ENCODE data around the gene CHERP. TPM values are rescaled to one million over a fixed set of nuclear protein-coding genes. Genes with fewer than 3 reads are reported as not detected.
A peak's percentile ranks its signal among the peaks of the same experiment; 100 is the strongest.

CHERP gene, protein sequence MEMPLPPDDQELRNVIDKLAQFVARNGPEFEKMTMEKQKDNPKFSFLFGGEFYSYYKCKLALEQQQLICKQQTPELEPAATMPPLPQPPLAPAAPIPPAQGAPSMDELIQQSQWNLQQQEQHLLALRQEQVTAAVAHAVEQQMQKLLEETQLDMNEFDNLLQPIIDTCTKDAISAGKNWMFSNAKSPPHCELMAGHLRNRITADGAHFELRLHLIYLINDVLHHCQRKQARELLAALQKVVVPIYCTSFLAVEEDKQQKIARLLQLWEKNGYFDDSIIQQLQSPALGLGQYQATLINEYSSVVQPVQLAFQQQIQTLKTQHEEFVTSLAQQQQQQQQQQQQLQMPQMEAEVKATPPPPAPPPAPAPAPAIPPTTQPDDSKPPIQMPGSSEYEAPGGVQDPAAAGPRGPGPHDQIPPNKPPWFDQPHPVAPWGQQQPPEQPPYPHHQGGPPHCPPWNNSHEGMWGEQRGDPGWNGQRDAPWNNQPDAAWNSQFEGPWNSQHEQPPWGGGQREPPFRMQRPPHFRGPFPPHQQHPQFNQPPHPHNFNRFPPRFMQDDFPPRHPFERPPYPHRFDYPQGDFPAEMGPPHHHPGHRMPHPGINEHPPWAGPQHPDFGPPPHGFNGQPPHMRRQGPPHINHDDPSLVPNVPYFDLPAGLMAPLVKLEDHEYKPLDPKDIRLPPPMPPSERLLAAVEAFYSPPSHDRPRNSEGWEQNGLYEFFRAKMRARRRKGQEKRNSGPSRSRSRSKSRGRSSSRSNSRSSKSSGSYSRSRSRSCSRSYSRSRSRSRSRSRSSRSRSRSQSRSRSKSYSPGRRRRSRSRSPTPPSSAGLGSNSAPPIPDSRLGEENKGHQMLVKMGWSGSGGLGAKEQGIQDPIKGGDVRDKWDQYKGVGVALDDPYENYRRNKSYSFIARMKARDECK
- 6.1 and 7.8 TPM in 2 replicates for total RNA-seq
- polyA plus RNA-seq: 38.7 and 40.2 TPM in 2 replicates

DNA sequence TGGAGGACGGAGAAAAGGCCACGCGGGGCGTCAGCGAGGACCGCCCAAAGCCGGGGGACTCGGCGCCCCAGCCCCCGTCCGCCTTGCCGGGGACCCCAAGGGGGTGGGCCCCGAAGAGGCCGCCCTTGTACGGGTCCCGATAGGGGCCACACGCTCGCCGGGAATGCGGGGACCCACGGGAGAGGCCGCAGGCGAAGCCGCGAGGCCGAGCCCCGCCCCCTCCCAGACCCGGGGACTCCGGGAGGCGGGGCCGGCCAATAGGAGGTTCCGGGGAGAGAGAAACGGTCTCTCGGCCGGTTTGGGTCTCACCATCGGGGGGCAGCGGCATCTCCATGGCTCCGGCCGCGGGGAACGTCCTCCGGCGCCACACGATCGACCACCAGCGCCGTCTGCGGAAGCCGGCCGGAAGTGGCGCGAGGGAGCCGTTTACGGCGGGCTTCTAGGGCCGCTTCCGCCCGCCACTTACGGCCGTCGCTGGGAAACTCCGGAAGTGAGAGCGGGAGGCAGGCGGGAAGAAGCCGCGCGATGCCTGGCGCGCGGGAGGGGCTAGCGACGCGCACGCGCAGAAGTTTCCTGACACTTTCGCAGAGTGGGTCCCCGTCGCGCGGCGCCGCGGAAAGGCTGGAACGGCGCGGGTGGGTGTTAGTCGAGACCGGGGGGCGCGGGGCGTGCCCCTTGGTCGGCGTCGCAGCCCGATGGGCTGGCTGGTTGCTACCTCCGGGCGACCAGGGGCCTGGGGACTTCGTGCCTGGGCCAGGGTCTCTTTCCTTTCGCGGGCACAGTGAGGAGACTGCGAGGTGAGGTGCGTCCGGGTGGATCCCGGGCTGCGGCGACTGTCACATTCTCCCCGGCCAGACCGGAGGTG, at the start of gene CHERP:
CHERP (minus strand) TSS at position 393 of the 865 bp plus-strand sequence; CDS start at position 334, 59 bp downstream.
- H3K4me2 ChIP-seq: peak within 1 kb of the TSS; percentile 96
- peak; percentile 99 for DNase-seq (ENCODE audit: low spot score)
- peaks cover 14% of the 10 kb centered on the region for H3K4me1 ChIP-seq (ENCODE audit: insufficient read depth)
- WGBS (ENCODE audit: low lambda C conversion rate, missing lambda C conversion rate): under 1% methylated on average over 84 of the region's 108 CpGs
- no peaks in the 10 kb centered on the region for H3K9me2 ChIP-seq (replicated peaks; ENCODE audit: insufficient read depth)
- no peaks in the 10 kb centered on the region for H3K27me3 ChIP-seq
- H3K27ac ChIP-seq: peak within 1 kb of the TSS; percentile 90
- H3K79me2 ChIP-seq: peaks cover 71% of the 10 kb centered on the region
- no peaks in the 10 kb centered on the region for H3K9me3 ChIP-seq (ENCODE audit: low read depth)
- H3K36me3 ChIP-seq (replicated peaks; ENCODE audit: insufficient read depth, low read depth): no peaks in the 10 kb centered on the region
- H3K4me3 ChIP-seq: peak within 1 kb of the TSS; percentile 83
- TF ChIP-seq, protein P1, sequence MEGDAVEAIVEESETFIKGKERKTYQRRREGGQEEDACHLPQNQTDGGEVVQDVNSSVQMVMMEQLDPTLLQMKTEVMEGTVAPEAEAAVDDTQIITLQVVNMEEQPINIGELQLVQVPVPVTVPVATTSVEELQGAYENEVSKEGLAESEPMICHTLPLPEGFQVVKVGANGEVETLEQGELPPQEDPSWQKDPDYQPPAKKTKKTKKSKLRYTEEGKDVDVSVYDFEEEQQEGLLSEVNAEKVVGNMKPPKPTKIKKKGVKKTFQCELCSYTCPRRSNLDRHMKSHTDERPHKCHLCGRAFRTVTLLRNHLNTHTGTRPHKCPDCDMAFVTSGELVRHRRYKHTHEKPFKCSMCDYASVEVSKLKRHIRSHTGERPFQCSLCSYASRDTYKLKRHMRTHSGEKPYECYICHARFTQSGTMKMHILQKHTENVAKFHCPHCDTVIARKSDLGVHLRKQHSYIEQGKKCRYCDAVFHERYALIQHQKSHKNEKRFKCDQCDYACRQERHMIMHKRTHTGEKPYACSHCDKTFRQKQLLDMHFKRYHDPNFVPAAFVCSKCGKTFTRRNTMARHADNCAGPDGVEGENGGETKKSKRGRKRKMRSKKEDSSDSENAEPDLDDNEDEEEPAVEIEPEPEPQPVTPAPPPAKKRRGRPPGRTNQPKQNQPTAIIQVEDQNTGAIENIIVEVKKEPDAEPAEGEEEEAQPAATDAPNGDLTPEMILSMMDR (IDR thresholded peaks at IDR 0.05; ENCODE audit: poor library complexity): no peak
- no peak for TF ChIP-seq EZH2 (IDR thresholded peaks at IDR 0.05; ENCODE audit: borderline replicate concordance)
- TF ChIP-seq EZH2phosphoT487 (IDR thresholded peaks at IDR 0.05; ENCODE audit: low read depth, severe bottlenecking, unreplicated experiment): no peak
- H4K20me1 ChIP-seq (ENCODE audit: insufficient read depth, poor library complexity, severe bottlenecking): peaks cover 20% of the 10 kb centered on the region
- peak within 1 kb of the TSS; percentile 70 for H2AFZ ChIP-seq

DNA sequence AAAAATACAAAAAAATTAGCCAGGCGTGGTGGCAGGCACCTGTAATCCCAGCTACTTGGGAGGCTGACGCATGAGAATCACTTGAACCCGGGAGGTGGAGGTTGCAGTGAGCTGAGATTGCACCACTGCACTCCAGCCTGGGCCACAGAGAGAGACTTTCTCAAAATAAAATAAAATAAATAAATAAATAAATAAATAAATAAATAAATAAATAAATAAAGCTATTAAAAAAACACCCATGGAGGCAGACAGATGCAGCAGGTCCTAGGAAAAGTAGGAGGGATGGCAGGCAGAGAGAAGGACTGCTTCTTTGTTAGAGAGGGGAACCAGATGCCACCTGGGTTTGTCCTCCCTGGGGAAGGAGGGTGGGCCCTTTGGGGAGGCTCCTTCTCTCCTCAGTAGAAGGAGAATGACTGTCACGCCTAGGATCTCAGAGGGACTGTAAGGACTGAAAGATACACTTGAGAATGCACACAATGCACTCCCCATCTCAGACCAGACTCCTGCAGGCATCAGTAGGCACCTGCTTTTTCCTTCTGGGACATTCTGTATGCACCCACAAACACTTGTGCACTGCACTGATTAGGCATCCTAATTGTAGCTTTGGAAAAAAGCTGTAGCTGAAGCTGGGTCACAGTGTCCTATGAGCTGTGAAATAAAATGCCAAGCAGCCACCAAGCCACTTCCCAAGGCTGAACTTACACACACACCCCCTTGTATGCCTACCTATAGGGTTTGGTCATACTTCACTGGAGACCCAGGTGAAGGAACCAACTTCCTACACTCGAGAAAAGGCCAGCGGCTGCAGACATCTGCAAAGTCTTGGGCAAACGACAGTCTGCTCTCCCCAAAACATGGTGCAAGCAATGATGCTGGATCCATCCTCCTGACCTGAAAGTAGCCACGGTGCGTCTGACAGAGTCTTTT, 48.9 kb upstream of the CHERP start:
- TF ChIP-seq EZH2 (IDR thresholded peaks at IDR 0.05; ENCODE audit: borderline replicate concordance): no peak
- TF ChIP-seq EZH2phosphoT487 (IDR thresholded peaks at IDR 0.05; ENCODE audit: low read depth, severe bottlenecking, unreplicated experiment): no peak
- no peak overlapping the region for H2AFZ ChIP-seq
- H3K9me3 ChIP-seq (ENCODE audit: low read depth): no peaks in the 10 kb centered on the region
- peaks cover 100% of the 10 kb centered on the region for H3K79me2 ChIP-seq
- H3K4me1 ChIP-seq (ENCODE audit: insufficient read depth): peaks cover 20% of the 10 kb centered on the region
- H3K4me3 ChIP-seq: no peak overlapping the region
- no peak for DNase-seq (ENCODE audit: low spot score)
- no peak overlapping the region for H3K27ac ChIP-seq
- H3K36me3 ChIP-seq (replicated peaks; ENCODE audit: insufficient read depth, low read depth): no peaks in the 10 kb centered on the region
- no peak overlapping the region for H3K4me2 ChIP-seq
- H3K27me3 ChIP-seq: no peaks in the 10 kb centered on the region
- no peaks in the 10 kb centered on the region for H3K9me2 ChIP-seq (replicated peaks; ENCODE audit: insufficient read depth)
- WGBS (ENCODE audit: low lambda C conversion rate, missing lambda C conversion rate): 92% methylated on average over 9 of the region's 9 CpGs
- H4K20me1 ChIP-seq (ENCODE audit: insufficient read depth, poor library complexity, severe bottlenecking): peaks cover 99% of the 10 kb centered on the region

DNA sequence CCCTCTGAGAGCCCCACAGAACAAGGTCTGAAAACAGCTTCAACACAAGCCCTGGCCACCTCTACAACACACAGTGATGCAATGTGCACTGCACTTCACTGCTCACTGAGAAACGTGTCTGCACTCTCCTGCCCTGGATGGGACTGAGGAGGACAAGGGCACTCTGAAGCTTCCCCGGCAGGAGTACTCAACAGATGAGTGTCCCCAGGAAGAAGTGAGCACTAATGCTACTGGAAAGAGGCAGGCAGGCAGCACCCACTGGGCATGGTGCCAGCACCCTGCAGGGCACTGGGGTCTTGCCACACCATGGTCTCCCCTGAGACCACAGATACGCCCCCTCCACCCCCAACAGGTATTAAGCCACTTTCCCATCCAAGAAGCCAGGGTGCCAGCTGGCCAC, 47.7 kb upstream of the CHERP start:
- no peak overlapping the region for H3K4me2 ChIP-seq
- TF ChIP-seq EZH2 (IDR thresholded peaks at IDR 0.05; ENCODE audit: borderline replicate concordance) (no peak), EZH2phosphoT487 (IDR thresholded peaks at IDR 0.05; ENCODE audit: low read depth, severe bottlenecking, unreplicated experiment) (no peak)
- TF ChIP-seq, protein P1 (IDR thresholded peaks at IDR 0.05; ENCODE audit: poor library complexity): no peak
- peaks cover 23% of the 10 kb centered on the region for H3K4me1 ChIP-seq (ENCODE audit: insufficient read depth)
- no peak overlapping the region for H2AFZ ChIP-seq
- H4K20me1 ChIP-seq (ENCODE audit: insufficient read depth, poor library complexity, severe bottlenecking): peaks cover 98% of the 10 kb centered on the region
- no peak overlapping the region for H3K4me3 ChIP-seq
- DNase-seq (ENCODE audit: low spot score): no peak
- no peaks in the 10 kb centered on the region for H3K9me2 ChIP-seq (replicated peaks; ENCODE audit: insufficient read depth)
- no peaks in the 10 kb centered on the region for H3K9me3 ChIP-seq (ENCODE audit: low read depth)
- no peaks in the 10 kb centered on the region for H3K36me3 ChIP-seq (replicated peaks; ENCODE audit: insufficient read depth, low read depth)
- H3K27ac ChIP-seq: no peak overlapping the region
- H3K27me3 ChIP-seq: no peaks in the 10 kb centered on the region
- H3K79me2 ChIP-seq: peaks cover 100% of the 10 kb centered on the region
- WGBS (ENCODE audit: low lambda C conversion rate, missing lambda C conversion rate): 83% methylated on average over 3 of the region's 3 CpGs

Data from hepatocyte (in vitro differentiated cells).